HEK293T (cell line): ENCODE data around the gene SSBP2.

Experiments
- CTCF ChIA-PET: fragments of 350-600 bp; formaldehyde crosslinking; extraction: SDS; loops from one replicate; lab custom pipeline; 2021; ENCODE audit warnings: antibody characterized with exemption, inconsistent platforms; lab: Yijun Ruan, JAX
- POLR2A ChIA-PET: fragments of 350-600 bp; formaldehyde crosslinking; extraction: SDS; loops from one replicate; lab custom pipeline; 2020; ENCODE audit warnings: antibody characterized with exemption, inconsistent platforms; lab: Yijun Ruan, JAX
- DNase-seq: peaks from one replicate; pipeline ENCODE4 v3.0.0; 2012; ENCODE audit warnings: mixed read lengths; ENCODE audit errors: extremely low spot score
- ARNT ChIP-seq: fragments of 450-650 bp; IDR thresholded peaks from 2 replicates; pipeline ENCODE4 v1.6.1; 2017; ENCODE audit warnings: mild to moderate bottlenecking
- BHLHE40 ChIP-seq: fragments of 450-650 bp; IDR thresholded peaks from 2 replicates; pipeline ENCODE4 v1.6.1; 2016; ENCODE audit warnings: mild to moderate bottlenecking, moderate library complexity, borderline replicate concordance
- CTBP1 ChIP-seq: fragments of 450-650 bp; IDR thresholded peaks from 2 replicates; pipeline ENCODE4 v1.6.1; 2016; ENCODE audit warnings: borderline replicate concordance
- ELF4 ChIP-seq: fragments of 450-650 bp; IDR thresholded peaks from 2 replicates; pipeline ENCODE4 v1.6.1; 2017; ENCODE audit warnings: antibody characterized with exemption
- FOXA1 ChIP-seq: fragments of 450-650 bp; IDR thresholded peaks from 2 replicates; pipeline ENCODE4 v1.6.1; 2016; ENCODE audit warnings: mild to moderate bottlenecking
- FOXK2 ChIP-seq: fragments of 450-650 bp; IDR thresholded peaks from 2 replicates; pipeline ENCODE4 v1.6.1; 2016; ENCODE audit warnings: mild to moderate bottlenecking
- FOXM1 ChIP-seq: fragments of 450-650 bp; IDR thresholded peaks from 2 replicates; pipeline ENCODE4 v1.6.1; 2017; ENCODE audit warnings: mild to moderate bottlenecking, borderline replicate concordance
- HDGF ChIP-seq: fragments of 450-650 bp; IDR thresholded peaks from 2 replicates; pipeline ENCODE4 v1.6.1; 2017; ENCODE audit warnings: antibody characterized with exemption, borderline replicate concordance
- L3MBTL2 ChIP-seq: fragments of 450-650 bp; conservative IDR thresholded peaks from 2 replicates; pipeline ENCODE4 v1.6.1; 2016; ENCODE audit warnings: mild to moderate bottlenecking
- LEF1 ChIP-seq: fragments of 450-650 bp; IDR thresholded peaks from 2 replicates; pipeline ENCODE4 v1.6.1; 2017; ENCODE audit warnings: mild to moderate bottlenecking, borderline replicate concordance
- NFRKB ChIP-seq: fragments of 450-650 bp; IDR thresholded peaks from 2 replicates; pipeline ENCODE4 v1.6.1; 2016; ENCODE audit warnings: mild to moderate bottlenecking, moderate library complexity
- PKNOX1 ChIP-seq: fragments of 450-650 bp; IDR thresholded peaks from 2 replicates; pipeline ENCODE4 v1.6.1; 2016
- SP1 ChIP-seq: fragments of 450-650 bp; IDR thresholded peaks from 2 replicates; pipeline ENCODE4 v1.6.1; 2017
- SUZ12 ChIP-seq: fragments of 450-650 bp; IDR thresholded peaks from 2 replicates; pipeline ENCODE4 v1.6.1; 2016; ENCODE audit warnings: mild to moderate bottlenecking
- TARDBP ChIP-seq: fragments of 450-650 bp; IDR thresholded peaks from 2 replicates; pipeline ENCODE4 v1.6.1; 2016
- ZNF384 ChIP-seq: fragments of 450-650 bp; IDR thresholded peaks from 2 replicates; pipeline ENCODE4 v1.6.1; 2016

SSBP2 gene

GRCh38 chr5:81774374-81774773 is 23.5 kb upstream of the SSBP2 start:
- TF ChIP-seq SP1 (no peak), FOXM1 (no peak), ZNF384 (no peak), L3MBTL2 (no peak), TARDBP (no peak), SUZ12 (no peak), PKNOX1 (no peak), ELF4 (no peak), NFRKB (no peak)
- no peak for DNase-seq
- ChIA-PET POLR2A (no interaction called here), CTCF (no interaction called here)

- CTCF ChIA-PET: no interaction called here
Measured at GRCh38 chr5:81773574-81773973, 22.7 kb upstream of the SSBP2 start.

GRCh38 chr5:81773161-81773560 is 22.3 kb upstream of the SSBP2 start:
- no peak for DNase-seq
- no peak for TF ChIP-seq TARDBP
- TF ChIP-seq SUZ12: no peak
- no peak for TF ChIP-seq SP1
- TF ChIP-seq NFRKB: no peak
- no peak for TF ChIP-seq PKNOX1
- TF ChIP-seq FOXA1: no peak
- no peak for TF ChIP-seq HDGF
- TF ChIP-seq BHLHE40: no peak
- TF ChIP-seq ELF4: no peak
- TF ChIP-seq ARNT: no peak
- ChIA-PET CTCF (no interaction called here), POLR2A (no interaction called here)

More at GRCh38 chr5:81773574-81773973, 22.7 kb upstream of the SSBP2 start:
- POLR2A ChIA-PET: no interaction called here
- no peak for DNase-seq
- no peak for TF ChIP-seq CTBP1
- no peak for TF ChIP-seq PKNOX1
- TF ChIP-seq FOXA1: no peak
- no peak for TF ChIP-seq NFRKB
- TF ChIP-seq ARNT: no peak
- no peak for TF ChIP-seq TARDBP
- TF ChIP-seq ELF4: no peak
- no peak for TF ChIP-seq LEF1
- TF ChIP-seq HDGF: no peak
- TF ChIP-seq L3MBTL2: no peak
- TF ChIP-seq FOXK2: no peak
- no peak for TF ChIP-seq SP1
- no peak for TF ChIP-seq FOXM1
- TF ChIP-seq ZNF384: no peak
- TF ChIP-seq BHLHE40: no peak
- TF ChIP-seq SUZ12: no peak

GRCh38 chr5:81772488-81772887 is 21.6 kb upstream of the SSBP2 start:
- DNase-seq: no peak
- CTCF ChIA-PET: no interaction called here
- TF ChIP-seq L3MBTL2 (no peak), HDGF (no peak), LEF1 (no peak), TARDBP (no peak), ELF4 (no peak), FOXA1 (no peak), BHLHE40 (no peak), SUZ12 (no peak), FOXK2 (no peak), NFRKB (no peak), ARNT (no peak)
- POLR2A ChIA-PET: no interaction called here

- ChIA-PET POLR2A (no interaction called here), CTCF (interaction anchor here (0.8 kb wide), 1 partner anchor 88 kb away, joined by 4 read pairs; no protein-coding TSS in a partner anchor)
- TF ChIP-seq L3MBTL2 (no peak), FOXA1 (no peak), TARDBP (no peak), SP1 (no peak), SUZ12 (no peak)
- no peak for DNase-seq
Measured at GRCh38 chr5:81768935-81769452, 18.1 kb upstream of the SSBP2 start.

GRCh38 chr5:81767938-81768337 is 17.0 kb upstream of the SSBP2 start:
- POLR2A ChIA-PET: interaction anchor here (1.3 to 1.4 kb wide), 2 partner anchors 9 to 13 kb away, joined by 3 to 5 read pairs; no protein-coding TSS in a partner anchor
- no peak for TF ChIP-seq PKNOX1
- TF ChIP-seq ELF4: no peak
- TF ChIP-seq BHLHE40: no peak
- TF ChIP-seq TARDBP: no peak
- no peak for TF ChIP-seq FOXM1
- TF ChIP-seq CTBP1: no peak
- no peak for TF ChIP-seq HDGF
- TF ChIP-seq L3MBTL2: no peak
- no peak for TF ChIP-seq FOXK2
- DNase-seq: no peak
- CTCF ChIA-PET: no interaction called here
